Neural progenitor cell (in vitro differentiated cells): ENCODE data around the gene KIRREL2. TPM values are rescaled to one million over a fixed set of nuclear protein-coding genes. Genes with fewer than 3 reads are reported as not detected.

Experiments
- DNase-seq: peaks from one replicate; pipeline ENCODE4 v3.0.0-alpha.2; 2016; ENCODE audit warnings: low spot score
- H2AFZ ChIP-seq: fragments of 200-600 bp; sonication (generic); replicated peaks from 2 replicates; pipeline ENCODE4 v1.6.1; 2016; ENCODE audit warnings: antibody characterized with exemption
- H3F3A ChIP-seq: fragments of 200-600 bp; sonication (generic); 2 replicates; pipeline ENCODE4 v1.6.1; 2016; ENCODE audit warnings: antibody characterized with exemption, low read depth
- H3K27ac ChIP-seq: fragments of 200-600 bp; sonication (generic); 2 replicates; pipeline ENCODE4 v1.5.1; 2016; ENCODE audit warnings: mild to moderate bottlenecking
- H3K27me3 ChIP-seq: fragments of 200-600 bp; sonication (generic); 2 replicates; pipeline ENCODE4 v1.6.1; 2016; ENCODE audit warnings: mild to moderate bottlenecking, moderate library complexity
- H3K36me3 ChIP-seq: fragments of 200-600 bp; sonication (generic); 2 replicates; pipeline ENCODE4 v1.5.1; 2016
- H3K4me1 ChIP-seq: fragments of 200-600 bp; sonication (generic); 2 replicates; pipeline ENCODE4 v1.6.1; 2016; ENCODE audit warnings: mixed run types
- H3K4me2 ChIP-seq: fragments of 200-600 bp; sonication (generic); 2 replicates; pipeline ENCODE4 v1.6.1; 2016
- H3K4me3 ChIP-seq: fragments of 200-600 bp; sonication (generic); 2 replicates; pipeline ENCODE4 v1.5.1; 2016
- H3K79me2 ChIP-seq: fragments of 200-600 bp; sonication (generic); 2 replicates; pipeline ENCODE4 v1.6.1; 2016; ENCODE audit warnings: low read depth
- H3K9ac ChIP-seq: fragments of 200-600 bp; sonication (generic); 2 replicates; pipeline ENCODE4 v1.6.1; 2016
- H3K9me3 ChIP-seq: fragments of 200-600 bp; sonication (generic); 2 replicates; pipeline ENCODE4 v1.5.1; 2016; ENCODE audit warnings: low read depth
- H4K20me1 ChIP-seq: fragments of 200-600 bp; sonication (generic); 2 replicates; pipeline ENCODE4 v1.6.1; 2016; ENCODE audit warnings: low read depth
- H3K27ac Mint-ChIP-seq: 3 replicates; pipeline ENCODE4 v1.8.0; 2021; ENCODE audit warnings: mixed read lengths
- H3K27me3 Mint-ChIP-seq: 2 replicates; pipeline ENCODE4 v1.8.0; 2022; ENCODE audit warnings: low read depth, mild to moderate bottlenecking, inconsistent platforms, moderate library complexity, mixed read lengths; ENCODE audit not compliant: insufficient read depth
- H3K36me3 Mint-ChIP-seq: 3 replicates; pipeline ENCODE4 v1.8.0; 2021; ENCODE audit warnings: mixed read lengths
- H3K4me1 Mint-ChIP-seq: 3 replicates; pipeline ENCODE4 v1.8.0; 2021; ENCODE audit warnings: mixed read lengths
- H3K4me3 Mint-ChIP-seq: 3 replicates; pipeline ENCODE4 v1.8.0; 2021; ENCODE audit warnings: mild to moderate bottlenecking, moderate library complexity, mixed read lengths
- H3K9me3 Mint-ChIP-seq: 3 replicates; pipeline ENCODE4 v1.8.0; 2020; ENCODE audit warnings: mixed read lengths
- CTCF ChIP-seq: fragments of 200-600 bp; sonication (generic); IDR thresholded peaks from 2 replicates; pipeline ENCODE4 v1.5.1; 2017; ENCODE audit warnings: antibody characterized with exemption, mild to moderate bottlenecking
- EZH2 ChIP-seq: fragments of 200-600 bp; sonication (generic); IDR thresholded peaks from 2 replicates; pipeline ENCODE4 v1.6.1; 2017; ENCODE audit warnings: antibody characterized with exemption, mild to moderate bottlenecking, moderate library complexity
- EZH2phosphoT487 ChIP-seq: fragments of 200-600 bp; sonication (generic); IDR thresholded peaks from 2 replicates; pipeline ENCODE4 v1.6.1; 2017; ENCODE audit warnings: antibody characterized with exemption
- total RNA-seq: library from RNA; depleted of rRNA; stranded (reverse); fragments of >200 nt; gene quantifications from 2 replicates; pipeline ENCODE4 v1.2.3, GENCODE V29; 2015; ENCODE audit warnings: low replicate concordance

Gene KIRREL2
- total RNA-seq, 1 donor from 2014 or later, result 2.4 TPM

GRCh38 chr19:35812220-35813042 lies 44.3 kb upstream of the KIRREL2 start, which contains the start of gene PRODH2:
TSS of gene PRODH2 (minus strand) at chr19:35812845. CDS start at chr19:35812805, 40 bp downstream.
- Histone ChIP-seq H3K4me2 (no peak within 1 kb of the TSS), H3K9ac (no peak within 1 kb of the TSS), H3K36me3 (no peaks in the 10 kb centered on the region), H3K27me3 (no peaks in the 10 kb centered on the region), H2AFZ (no peak within 1 kb of the TSS), H3K79me2 (no peaks in the 10 kb centered on the region), H3K4me1 (no peaks in the 10 kb centered on the region), H3K27ac (no peak within 1 kb of the TSS), H3K4me3 (no peak within 1 kb of the TSS), H3K9me3 (no peaks in the 10 kb centered on the region), H3F3A (no peaks in the 10 kb centered on the region), H4K20me1 (no peaks in the 10 kb centered on the region)
- no peak for DNase-seq
- TF ChIP-seq CTCF (no peak), EZH2phosphoT487 (no peak), EZH2 (no peak)
- Mint-ChIP-seq H3K4me1 (no peaks in the 10 kb centered on the region), H3K36me3 (no peaks in the 10 kb centered on the region), H3K27ac (no peak within 1 kb of the TSS), H3K9me3 (no peaks in the 10 kb centered on the region), H3K27me3 (peaks cover 17% of the 10 kb centered on the region), H3K4me3 (no peak within 1 kb of the TSS)

GRCh38 chr19:35813043-35813890 lies 43.4 kb upstream of the KIRREL2 start:
- no peaks in the 10 kb centered on the region for H3K4me1 ChIP-seq
- no peaks in the 10 kb centered on the region for H3F3A ChIP-seq
- no peaks in the 10 kb centered on the region for H3K36me3 Mint-ChIP-seq
- no peaks in the 10 kb centered on the region for H3K4me1 Mint-ChIP-seq
- peaks cover 15% of the 10 kb centered on the region for H3K27me3 Mint-ChIP-seq
- no peak overlapping the region for H3K4me3 ChIP-seq
- no peak overlapping the region for H3K27ac ChIP-seq
- H3K36me3 ChIP-seq, result no peaks in the 10 kb centered on the region
- no peaks in the 10 kb centered on the region for H3K27me3 ChIP-seq
- H2AFZ ChIP-seq, result no peak overlapping the region
- H3K79me2 ChIP-seq, result no peaks in the 10 kb centered on the region
- H3K4me3 Mint-ChIP-seq, result no peak overlapping the region
- TF ChIP-seq CTCF, result no peak
- no peak for TF ChIP-seq EZH2
- H3K9me3 Mint-ChIP-seq, result no peaks in the 10 kb centered on the region
- no peak overlapping the region for H3K4me2 ChIP-seq
- H3K9ac ChIP-seq, result no peak overlapping the region
- H4K20me1 ChIP-seq, result no peaks in the 10 kb centered on the region
- no peak overlapping the region for H3K27ac Mint-ChIP-seq
- H3K9me3 ChIP-seq, result no peaks in the 10 kb centered on the region
- DNase-seq, result no peak

DNA sequence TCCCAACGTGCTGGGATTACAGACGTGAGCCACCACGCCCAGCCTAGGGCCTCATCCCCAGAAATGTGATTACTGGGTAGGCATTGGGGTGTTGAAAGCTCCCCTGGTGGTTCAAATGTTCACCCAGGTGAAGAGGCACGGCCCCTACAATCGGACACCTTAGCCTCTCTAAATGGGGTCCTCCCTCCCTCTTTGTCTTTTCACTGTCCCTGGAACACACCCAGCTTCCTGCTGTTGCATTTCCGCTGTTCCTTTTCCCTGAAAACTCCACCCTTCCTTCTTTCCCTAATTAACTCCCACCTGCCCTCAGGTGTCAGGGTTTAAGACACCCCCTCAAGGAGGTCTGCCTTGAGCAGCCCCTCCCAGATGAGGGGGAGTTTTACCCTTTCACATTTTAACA lies 40.4 kb upstream of the KIRREL2 start:
- H3K36me3 Mint-ChIP-seq, result no peaks in the 10 kb centered on the region
- H3K27me3 ChIP-seq, result no peaks in the 10 kb centered on the region
- H3K9me3 Mint-ChIP-seq, result no peaks in the 10 kb centered on the region
- no peaks in the 10 kb centered on the region for H3K9me3 ChIP-seq
- H3K4me1 Mint-ChIP-seq, result peaks cover 5% of the 10 kb centered on the region
- no peak overlapping the region for H3K4me3 ChIP-seq
- H4K20me1 ChIP-seq, result no peaks in the 10 kb centered on the region
- peaks cover 2% of the 10 kb centered on the region for H3K4me1 ChIP-seq
- no peak for DNase-seq
- no peak overlapping the region for H3K27ac Mint-ChIP-seq
- no peak overlapping the region for H3K4me2 ChIP-seq
- no peak overlapping the region for H2AFZ ChIP-seq
- no peaks in the 10 kb centered on the region for H3K36me3 ChIP-seq
- H3K4me3 Mint-ChIP-seq, result no peak overlapping the region
- no peak overlapping the region for H3K9ac ChIP-seq
- H3K27me3 Mint-ChIP-seq, result peaks cover 19% of the 10 kb centered on the region
- peaks cover 3% of the 10 kb centered on the region for H3F3A ChIP-seq
- TF ChIP-seq CTCF, result no peak
- no peak for TF ChIP-seq EZH2
- no peak for TF ChIP-seq EZH2phosphoT487
- H3K27ac ChIP-seq, result no peak overlapping the region
- no peaks in the 10 kb centered on the region for H3K79me2 ChIP-seq
